K562 (cell line): ENCODE data around the gene DAP. TPM values are rescaled to one million over a fixed set of nuclear protein-coding genes. Genes with fewer than 3 reads are reported as not detected.

Experiments used
- ATAC-seq: fragments of 200-7000 bp; cut with Tn5 transposase; 3 replicates; pipeline ENCODE4 v1.9.1; 2020; ENCODE audit warnings: moderate library complexity
- BruUV-seq: library from RNA; stranded (reverse); fragments of 400-500 nt; replicated peaks from 2 replicates; lab custom pipeline; 2021; lab: Mats Ljungman, UMichigan
- CTCF ChIA-PET: fragments of 300-600 bp; formaldehyde crosslinking; extraction: SDS; loops from one replicate; lab custom pipeline; 2021; ENCODE audit warnings: low intra/inter-chr PET ratio; lab: Yijun Ruan, JAX
- POLR2A ChIA-PET: fragments of 300-600, 350-650 bp; sonication (Branson Sonifier 250); formaldehyde crosslinking; extraction: SDS; loops from one replicate; lab custom pipeline; 2021; ENCODE audit warnings: antibody characterized with exemption, inconsistent platforms; lab: Yijun Ruan, JAX
- DNase-seq, 4 experiments: peaks; one replicate each; pipeline versions ENCODE4 v3.0.0 to v3.0.0-alpha.2; 2011 to 2018; ENCODE audit warnings: low spot score in 3 of 4, mixed read lengths in 3 of 4; ENCODE audit errors: extremely low read depth in 1 of 4
- FAIRE-seq: peaks from 2 replicates; lab custom pipeline; 2011; peaks lifted over from hg19 to GRCh38; lab: Jason Lieb, UNC
- H2AFZ ChIP-seq: 2 replicates; pipeline ENCODE4 v1.6.0; 2011; ENCODE audit warnings: low read depth, low read length, control low read depth, inconsistent platforms
- H3K27ac ChIP-seq: fragments of 200-600 bp; 3 replicates; pipeline ENCODE4 v1.8.0; 2011; ENCODE audit warnings: low read depth, mild to moderate bottlenecking, control low read depth, inconsistent platforms, low read length, moderate library complexity, mixed read lengths; ENCODE audit errors: extremely low read depth
- H3K27me3 ChIP-seq, 2 experiments: fragments of 300-600 bp in 1 of 2; 2 replicates in 1 of 2; 3 replicates in 1 of 2; pipeline versions ENCODE4 v1.6.0 to v1.8.0; 2011; ENCODE audit warnings: inconsistent platforms in 2 of 2, low read length in 2 of 2, mild to moderate bottlenecking in 1 of 2, mixed read lengths in 1 of 2, moderate library complexity in 1 of 2; ENCODE audit not compliant: control insufficient read depth in 2 of 2, insufficient read depth in 2 of 2
- H3K36me3 ChIP-seq: fragments of 300-600 bp; 3 replicates; pipeline ENCODE4 v1.8.0; 2011; ENCODE audit warnings: mild to moderate bottlenecking, low read length, inconsistent platforms; ENCODE audit not compliant: control insufficient read depth, insufficient read depth
- H3K4me1 ChIP-seq, 2 experiments: fragments of 200-600 bp in 1 of 2; replicated peaks in 1 of 2; 2 replicates in 1 of 2; 3 replicates in 1 of 2; pipeline versions ENCODE4 v1.5.1 to v1.8.0; 2011; ENCODE audit warnings: inconsistent platforms in 2 of 2, low read length in 2 of 2, mild to moderate bottlenecking in 1 of 2, mixed read lengths in 1 of 2, moderate library complexity in 1 of 2; ENCODE audit not compliant: control insufficient read depth in 2 of 2, insufficient read depth in 2 of 2
- H3K4me2 ChIP-seq: 2 replicates; pipeline ENCODE4 v1.6.1; 2011; ENCODE audit warnings: low read length, control low read depth, inconsistent platforms, mixed read lengths; ENCODE audit not compliant: insufficient read depth
- H3K4me3 ChIP-seq: fragments of 200-600 bp; sonication (generic), shearing (Covaris generic); 2 replicates; pipeline ENCODE4 v1.5.1; 2016; ENCODE audit warnings: control low read depth, inconsistent platforms
- H3K79me2 ChIP-seq: fragments of 200-600 bp; 3 replicates; pipeline ENCODE4 v1.8.0; 2011; ENCODE audit warnings: low read length, inconsistent platforms; ENCODE audit not compliant: control insufficient read depth, insufficient read depth
- H3K9ac ChIP-seq, 2 experiments: 2 replicates each; pipeline versions ENCODE4 v1.6.0 to v1.6.1; 2011; ENCODE audit warnings: low read depth in 2 of 2, low read length in 2 of 2, control low read depth in 1 of 2, inconsistent platforms in 1 of 2, mild to moderate bottlenecking in 1 of 2, mixed read lengths in 1 of 2; ENCODE audit not compliant: insufficient read depth in 1 of 2
- H3K9me1 ChIP-seq: one replicate; pipeline ENCODE4 v1.6.0; 2011; ENCODE audit warnings: inconsistent platforms, mild to moderate bottlenecking, low read length, moderate library complexity; ENCODE audit not compliant: control insufficient read depth, insufficient read depth
- H3K9me3 ChIP-seq: replicated peaks from 2 replicates; pipeline ENCODE4 v1.5.1; 2011; ENCODE audit warnings: low read depth, low read length, inconsistent platforms; ENCODE audit not compliant: control insufficient read depth, insufficient read depth
- H4K20me1 ChIP-seq: replicated peaks from 2 replicates; pipeline ENCODE4 v1.6.1; 2011; ENCODE audit warnings: low read length, inconsistent platforms, mixed read lengths; ENCODE audit not compliant: control insufficient read depth, insufficient read depth
- FOXP4 ChIP-seq: sonication (generic); formaldehyde crosslinking; IDR thresholded peaks from 2 replicates; pipeline ENCODE4 v1.8.0; 2022; ENCODE audit warnings: mild to moderate bottlenecking, missing genetic modification reagents, borderline replicate concordance
- LARP7 ChIP-seq: fragments of 450-650 bp; IDR thresholded peaks from 2 replicates; pipeline ENCODE4 v1.6.1; 2016
- NCOA2 ChIP-seq, 2 experiments: fragments of 450-650 bp; IDR thresholded peaks; 2 replicates each; pipeline ENCODE4 v1.6.1; 2018; ENCODE audit warnings: mild to moderate bottlenecking in 2 of 2, moderate library complexity in 1 of 2; ENCODE audit not compliant: partially characterized antibody in 2 of 2
- RBM22 ChIP-seq: fragments of 200-400 bp; formaldehyde crosslinking; IDR thresholded peaks from 2 replicates; pipeline ENCODE4 v1.6.1; 2018; ENCODE audit warnings: low read length, low read depth; ENCODE audit not compliant: poor library complexity, severe bottlenecking
- USF2 ChIP-seq: sonication (generic); formaldehyde crosslinking; IDR thresholded peaks from 2 replicates; pipeline ENCODE4 v1.5.0; 2020; ENCODE audit warnings: missing genetic modification reagents
- ZNF316 ChIP-seq: fragments of 450-650 bp; IDR thresholded peaks from 2 replicates; pipeline ENCODE4 v1.6.1; 2016
- WGBS: fragments of 100-300 bp; shearing (Covaris generic); methylation state at CpG from one replicate; pipeline ENCODE4 v1.1.6; 2016; ENCODE audit warnings: low coverage, mixed read lengths; ENCODE audit not compliant: insufficient coverage; ENCODE audit errors: missing lambda C conversion rate; 5-methylcytosine and 5-hydroxymethylcytosine counted together
- in situ Hi-C: fragments of 300-500 bp; cut with MboI; formaldehyde crosslinking; loops from 4 replicates; pipeline ENCODE4 v1.15.0; 2018; ENCODE audit warnings: inconsistent platforms, mixed read lengths
- intact Hi-C: fragments of 100-400 bp; cut with micrococcal nuclease; formaldehyde crosslinking; loops from 2 replicates; pipeline ENCODE4 v1.14.2; 2022
- polyA plus RNA-seq, 8 experiments: library from polyadenylated mRNA; depleted of rRNA in 4 of 8; stranded (reverse) in 5 of 8; unstranded in 3 of 8; fragments of >200 nt; fragmentation: Nextera tagmentation in 2 of 8; fragmentation: Illumina TruSeq in 1 of 8; extraction: Ambion mirVana in 2 of 8; extraction: Trizol in 1 of 8; gene quantifications; 2 replicates each; pipeline versions ENCODE4 v1.2.1 to v1.2.3, GENCODE V29; 2011 to 2014; ENCODE audit warnings: inconsistent platforms in 1 of 8, missing spikeins in 1 of 8
- total RNA-seq, 7 experiments: library from RNA; depleted of rRNA in 6 of 7; stranded (reverse); fragments of >200 nt in 6 of 7; fragmentation: Illumina TruSeq in 2 of 7; extraction: Trizol in 2 of 7; gene quantifications; 2 replicates each; pipeline versions ENCODE4 v1.2.1 to v1.2.3, GENCODE V29; 2011 to 2021; ENCODE audit warnings: low replicate concordance in 1 of 7
- TF ChIP-seq, protein P1 (sequence below), 2 experiments: fragments of 450-650 bp in 1 of 2; sonication (generic) in 1 of 2; formaldehyde crosslinking in 1 of 2; IDR thresholded peaks in 1 of 2; conservative IDR thresholded peaks in 1 of 2; 2 replicates each; pipeline versions ENCODE4 v1.6.1 to v1.8.1; 2016 to 2023; ENCODE audit warnings: mild to moderate bottlenecking in 2 of 2, moderate library complexity in 2 of 2, inconsistent platforms in 1 of 2, missing genetic modification reagents in 1 of 2

The DAP gene
- total and polyA plus RNA-seq, 9 of the 15 experiments (the other 6 are each of a cell fraction or from before 2014, with no cell fraction given), result 14.1 to 151 (median 34.5) TPM

DNA sequence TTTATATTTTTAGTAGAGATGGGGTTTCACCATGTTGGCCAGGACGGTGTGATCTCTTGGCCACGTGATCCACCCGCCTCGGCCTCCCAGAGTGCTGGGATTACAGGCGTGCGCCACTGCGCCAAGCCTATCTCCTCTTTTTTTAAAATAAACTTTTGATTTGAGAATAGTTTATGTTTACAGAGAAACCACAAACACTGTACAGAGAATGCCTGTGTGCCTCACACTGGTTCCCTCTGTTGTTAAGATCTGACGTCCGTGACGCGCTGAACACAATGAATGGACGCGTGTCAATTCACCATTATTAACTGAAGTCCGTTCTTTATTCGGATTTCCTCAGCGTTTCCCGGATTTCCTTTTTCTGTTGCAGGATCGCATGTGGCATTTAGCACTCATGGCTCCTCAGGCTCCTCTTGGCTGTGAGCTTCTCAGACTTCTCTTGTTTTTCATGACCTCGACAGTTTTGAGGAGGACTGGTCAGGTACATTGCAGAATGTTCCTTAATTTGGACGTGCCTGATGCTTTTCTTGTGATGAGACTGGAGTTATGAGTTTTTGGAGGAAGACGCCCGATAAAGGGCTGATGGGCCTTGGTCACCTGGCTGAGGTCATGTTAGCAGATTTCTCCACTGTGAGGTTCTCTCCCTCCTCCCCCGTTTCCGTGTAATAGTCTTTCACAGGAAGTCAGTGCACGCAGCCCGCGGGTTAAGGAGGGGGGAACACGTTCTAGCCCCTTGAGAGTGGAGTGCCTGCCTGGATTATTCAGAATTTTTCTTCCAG is 127.6 kb downstream of the DAP start:
- H3K9me3 ChIP-seq, result peaks cover 2% of the 10 kb centered on the region
- ATAC-seq (peak; percentile 34; the same call in 2 of the 3 replicates), FAIRE-seq (no peak), DNase-seq (no peak)
- no peak for TF ChIP-seq RBM22
- no peak for TF ChIP-seq LARP7
- no peak for TF ChIP-seq FOXP4 (CRISPR knock-in tag)
- TF ChIP-seq ZNF316, result peak; percentile 30
- peak; percentile 8; the same call in 1 of the 2 replicates for TF ChIP-seq USF2 (CRISPR knock-in tag)
- TF ChIP-seq, protein P1, sequence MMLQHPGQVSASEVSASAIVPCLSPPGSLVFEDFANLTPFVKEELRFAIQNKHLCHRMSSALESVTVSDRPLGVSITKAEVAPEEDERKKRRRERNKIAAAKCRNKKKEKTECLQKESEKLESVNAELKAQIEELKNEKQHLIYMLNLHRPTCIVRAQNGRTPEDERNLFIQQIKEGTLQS (IDR thresholded peaks at IDR 0.05), result 0 out of 2 replicates have a peak, but pooled peaks have one; percentile 4
- TF ChIP-seq, protein P1 (CRISPR knock-in tag; conservative IDR thresholded peaks at IDR 0.05), result no peak
- no peak for TF ChIP-seq NCOA2 (IDR thresholded peaks at IDR 0.05; ENCODE audit: partially characterized antibody in 2 of 2)
- no peak overlapping the region for H3K27ac ChIP-seq
- no peak overlapping the region for H3K4me3 ChIP-seq
- H3K79me2 ChIP-seq, result no peaks in the 10 kb centered on the region
- no peak overlapping the region for H2AFZ ChIP-seq
- H3K9me1 ChIP-seq, result no peaks in the 10 kb centered on the region
- in situ Hi-C loops (no loop called here), intact Hi-C loops (no loop called here)
- no peak overlapping the region for H3K4me2 ChIP-seq
- peaks cover 0 to 4% of the 10 kb centered on the region in 2 experiments; a peak in 1 of 5 replicates for H3K4me1 ChIP-seq
- BruUV-seq, result no TSS peak
- no peak overlapping the region for H3K9ac ChIP-seq
- CTCF ChIA-PET, result no interaction called here
- POLR2A ChIA-PET, result interaction anchor here (0.5 kb wide), 1 partner anchor 12 kb away, joined by 3 read pairs; no protein-coding TSS in a partner anchor
- 45% methylated on average over 24 of the region's 28 CpGs for WGBS
- H3K36me3 ChIP-seq, result no peaks in the 10 kb centered on the region
- peaks cover 31 to 71% of the 10 kb centered on the region in 2 experiments for H3K27me3 ChIP-seq
- H4K20me1 ChIP-seq, result no peaks in the 10 kb centered on the region
